ENCODE measurements around the gene SLFN5. TPM values are rescaled to one million over a fixed set of nuclear protein-coding genes. Genes with fewer than 3 reads are reported as not detected.
"Not testable (repeated sequence)": the region's sequence is repeated elsewhere in the genome, so short reads cannot be mapped to it uniquely, and the experiment has no call there.

SLFN5 gene
- total RNA-seq, 2 donors from 2014 or later, result 29.0 to 46.7 TPM

GRCh38 chr17:35286120-35286781 lies 43.4 kb downstream of the SLFN5 start:
- H3K9me3 Mint-ChIP-seq, result peaks cover 6% of the 10 kb centered on the region
- H3K27ac Mint-ChIP-seq, result no peak overlapping the region
- peaks cover 14 to 23% of the 10 kb centered on the region in 2 donors for H3K4me1 Mint-ChIP-seq (ENCODE audit: low read depth in 2 of 2)
- H3K36me3 Mint-ChIP-seq, result no peaks in the 10 kb centered on the region
- no peak for DNase-seq (ENCODE audit: low spot score)
- H3K27me3 Mint-ChIP-seq, result peaks cover 0 to 2% of the 10 kb centered on the region in 2 donors
- H3K4me3 Mint-ChIP-seq, result no peak overlapping the region
- ATAC-seq, result no peak

GRCh38 chr17:35287286-35287811 lies 44.5 kb downstream of the SLFN5 start:
- H3K27ac Mint-ChIP-seq, result no peak overlapping the region
- H3K36me3 Mint-ChIP-seq, result no peaks in the 10 kb centered on the region

GRCh38 chr17:35289222-35289621 lies 46.4 kb downstream of the SLFN5 start:
- peaks cover 14 to 23% of the 10 kb centered on the region in 2 donors for H3K4me1 Mint-ChIP-seq (ENCODE audit: low read depth in 2 of 2)
- no peak for ATAC-seq

More at GRCh38 chr17:35287286-35287811, 44.5 kb downstream of the SLFN5 start:
- Mint-ChIP-seq H3K27me3 (no peaks in the 10 kb centered on the region), H3K4me1 (ENCODE audit: low read depth in 2 of 2) (peaks cover 14 to 23% of the 10 kb centered on the region in 2 donors), H3K4me3 (no peak overlapping the region), H3K9me3 (peaks cover 6% of the 10 kb centered on the region)
- ATAC-seq (no peak), DNase-seq (ENCODE audit: low spot score) (no peak)

GRCh38 chr17:35291802-35292201 lies 48.9 kb downstream of the SLFN5 start:
- no peak overlapping the region for H3K4me3 Mint-ChIP-seq
- no peaks in the 10 kb centered on the region for H3K36me3 Mint-ChIP-seq
- ATAC-seq, result no peak

More at GRCh38 chr17:35289222-35289621, 46.4 kb downstream of the SLFN5 start:
- H3K9me3 Mint-ChIP-seq, result peaks cover 6% of the 10 kb centered on the region
- no peaks in the 10 kb centered on the region for H3K27me3 Mint-ChIP-seq
- H3K36me3 Mint-ChIP-seq, result no peaks in the 10 kb centered on the region
- no peak for DNase-seq (ENCODE audit: low spot score)
- peak overlapping the region; percentile 70 for H3K4me3 Mint-ChIP-seq
- H3K27ac Mint-ChIP-seq, result peak overlapping the region; percentile 37 to 69

GRCh38 chr17:35293151-35293847 lies 50.4 kb downstream of the SLFN5 start:
- H3K27me3 Mint-ChIP-seq, result peaks cover 0 to 4% of the 10 kb centered on the region in 2 donors
- H3K4me1 Mint-ChIP-seq (ENCODE audit: low read depth in 2 of 2), result peaks cover 12 to 20% of the 10 kb centered on the region in 2 donors
- DNase-seq (ENCODE audit: low spot score) (no peak), ATAC-seq (no peak)
- H3K27ac Mint-ChIP-seq, result no peak overlapping the region
- no peak overlapping the region for H3K4me3 Mint-ChIP-seq
- peaks cover 6% of the 10 kb centered on the region for H3K9me3 Mint-ChIP-seq
- H3K36me3 Mint-ChIP-seq, result no peaks in the 10 kb centered on the region

More at GRCh38 chr17:35291802-35292201, 48.9 kb downstream of the SLFN5 start:
- peaks cover 14 to 23% of the 10 kb centered on the region in 2 donors for H3K4me1 Mint-ChIP-seq (ENCODE audit: low read depth in 2 of 2)
- no peak for DNase-seq (ENCODE audit: low spot score)
- no peak overlapping the region for H3K27ac Mint-ChIP-seq
- H3K9me3 Mint-ChIP-seq, result peaks cover 6% of the 10 kb centered on the region
- no peaks in the 10 kb centered on the region for H3K27me3 Mint-ChIP-seq

- H3K27ac Mint-ChIP-seq, result no peak overlapping the region
- no peaks in the 10 kb centered on the region for H3K36me3 Mint-ChIP-seq
- no peak overlapping the region for H3K4me3 Mint-ChIP-seq
- ATAC-seq (no peak), DNase-seq (ENCODE audit: low spot score) (no peak)
- peaks cover 0 to 5% of the 10 kb centered on the region in 2 donors for H3K4me1 Mint-ChIP-seq (ENCODE audit: low read depth in 2 of 2)
- H3K27me3 Mint-ChIP-seq, result peaks cover 5 to 15% of the 10 kb centered on the region in 2 donors
- H3K9me3 Mint-ChIP-seq, result no peaks in the 10 kb centered on the region
Observed at GRCh38 chr17:35294756-35295155, 51.9 kb downstream of the SLFN5 start.

GRCh38 chr17:35295686-35296085 lies 52.8 kb downstream of the SLFN5 start:
- Mint-ChIP-seq H3K4me1 (ENCODE audit: low read depth in 2 of 2) (no peaks in the 10 kb centered on the region), H3K4me3 (no peak overlapping the region), H3K9me3 (no peaks in the 10 kb centered on the region), H3K27ac (no peak overlapping the region), H3K36me3 (no peaks in the 10 kb centered on the region), H3K27me3 (peaks cover 5 to 15% of the 10 kb centered on the region in 2 donors)
- DNase-seq (ENCODE audit: low spot score), result no peak
- no peak for ATAC-seq

GRCh38 chr17:35297666-35298065 lies 54.8 kb downstream of the SLFN5 start:
- Mint-ChIP-seq H3K4me3 (no peak overlapping the region), H3K9me3 (peaks cover 5% of the 10 kb centered on the region), H3K27ac (no peak overlapping the region), H3K36me3 (peaks cover 8% of the 10 kb centered on the region), H3K4me1 (ENCODE audit: low read depth in 2 of 2) (no peaks in the 10 kb centered on the region), H3K27me3 (peaks cover 7 to 15% of the 10 kb centered on the region in 2 donors)
- DNase-seq (ENCODE audit: low spot score), result no peak
- ATAC-seq, result no peak

- peaks cover 7 to 15% of the 10 kb centered on the region in 2 donors for H3K27me3 Mint-ChIP-seq
- peaks cover 18% of the 10 kb centered on the region for H3K36me3 Mint-ChIP-seq
- peaks cover 10% of the 10 kb centered on the region for H3K9me3 Mint-ChIP-seq
- H3K4me1 Mint-ChIP-seq (ENCODE audit: low read depth in 2 of 2), result no peaks in the 10 kb centered on the region
- H3K27ac Mint-ChIP-seq, result no peak overlapping the region
- no peak overlapping the region for H3K4me3 Mint-ChIP-seq
- DNase-seq (ENCODE audit: low spot score) (no peak), ATAC-seq (no peak)
Observed at GRCh38 chr17:35298639-35299038, 55.8 kb downstream of the SLFN5 start.

GRCh38 chr17:35299135-35299534 lies 56.3 kb downstream of the SLFN5 start:
- ATAC-seq (no peak), DNase-seq (ENCODE audit: low spot score) (no peak)
- peaks cover 23% of the 10 kb centered on the region for H3K36me3 Mint-ChIP-seq
- H3K9me3 Mint-ChIP-seq, result peaks cover 13% of the 10 kb centered on the region
- peaks cover 7 to 15% of the 10 kb centered on the region in 2 donors for H3K27me3 Mint-ChIP-seq
- no peaks in the 10 kb centered on the region for H3K4me1 Mint-ChIP-seq (ENCODE audit: low read depth in 2 of 2)
- no peak overlapping the region for H3K27ac Mint-ChIP-seq
- no peak overlapping the region for H3K4me3 Mint-ChIP-seq

- not testable (repeated sequence) for DNase-seq (ENCODE audit: low spot score); H3K36me3 Mint-ChIP-seq; H3K4me3 Mint-ChIP-seq; H3K27ac Mint-ChIP-seq; ATAC-seq; H3K27me3 Mint-ChIP-seq; H3K9me3 Mint-ChIP-seq
- peaks cover 20 to 26% of the 10 kb centered on the region in 2 donors for H3K4me1 Mint-ChIP-seq (ENCODE audit: low read depth in 2 of 2)
Observed at GRCh38 chr17:35309345-35309744, 66.5 kb downstream of the SLFN5 start.

- Mint-ChIP-seq H3K27ac (peak overlapping the region; percentile 94 to 99), H3K36me3 (peaks cover 7% of the 10 kb centered on the region), H3K9me3 (no peaks in the 10 kb centered on the region), H3K4me3 (peak overlapping the region; percentile 93), H3K4me1 (ENCODE audit: low read depth in 2 of 2) (peaks cover 34 to 42% of the 10 kb centered on the region in 2 donors), H3K27me3 (no peaks in the 10 kb centered on the region)
- DNase-seq (ENCODE audit: low spot score) (no peak), ATAC-seq (no peak)
Observed at GRCh38 chr17:35312346-35312745, 69.5 kb downstream of the SLFN5 start.

- ATAC-seq (peak; percentile 93 to 94), DNase-seq (ENCODE audit: low spot score) (peak; percentile 86)
- Mint-ChIP-seq H3K4me3 (peak overlapping the region; percentile 93), H3K4me1 (ENCODE audit: low read depth in 2 of 2) (peaks cover 39 to 49% of the 10 kb centered on the region in 2 donors), H3K9me3 (no peaks in the 10 kb centered on the region), H3K27ac (peak overlapping the region; percentile 94 to 99), H3K36me3 (peaks cover 7% of the 10 kb centered on the region), H3K27me3 (no peaks in the 10 kb centered on the region)
Observed at GRCh38 chr17:35312790-35313711, 70.2 kb downstream of the SLFN5 start.
